Large intestine (tissue), 3 donors: ENCODE measurements around the gene CHST11. TPM values are rescaled to one million over a fixed set of nuclear protein-coding genes. Genes with fewer than 3 reads are reported as not detected.

Source experiments
- DNase-seq, 2 donors: peaks; one replicate each; pipeline versions ENCODE4 v3.0.0 to v3.0.0-alpha.2; 2013
- H3K27ac ChIP-seq: one replicate; pipeline ENCODE4 v1.5.1; 2013; ENCODE audit warnings: low read length
- H3K27me3 ChIP-seq: 2 replicates; pipeline ENCODE4 v1.6.1; 2013; ENCODE audit warnings: low read length; ENCODE audit not compliant: control insufficient read depth, insufficient read depth
- H3K36me3 ChIP-seq: 2 replicates; pipeline ENCODE4 v1.6.1; 2013; ENCODE audit warnings: low read length; ENCODE audit not compliant: control insufficient read depth, insufficient read depth
- H3K4me1 ChIP-seq: one replicate; pipeline ENCODE4 v1.6.1; 2013; ENCODE audit warnings: low read length; ENCODE audit not compliant: control insufficient read depth, insufficient read depth
- H3K4me3 ChIP-seq: one replicate; pipeline ENCODE4 v1.5.1; 2013; ENCODE audit warnings: low read length
- H3K9me3 ChIP-seq: one replicate; pipeline ENCODE4 v1.6.1; 2013; ENCODE audit warnings: mild to moderate bottlenecking, low read depth, low read length, moderate library complexity; ENCODE audit not compliant: control insufficient read depth
- WGBS: methylation state at CpG from one replicate; pipeline ENCODE4 v1.1.5; 2013; ENCODE audit warnings: low lambda C conversion rate; ENCODE audit not compliant: insufficient coverage; 5-methylcytosine and 5-hydroxymethylcytosine counted together
- polyA plus RNA-seq: library from polyadenylated mRNA; unstranded; fragments of 120-200 nt; gene quantifications from one replicate; pipeline ENCODE4 v1.2.1, GENCODE V29; 2013

Gene CHST11
- polyA plus RNA-seq, 1 donor = 5.9 TPM

DNA sequence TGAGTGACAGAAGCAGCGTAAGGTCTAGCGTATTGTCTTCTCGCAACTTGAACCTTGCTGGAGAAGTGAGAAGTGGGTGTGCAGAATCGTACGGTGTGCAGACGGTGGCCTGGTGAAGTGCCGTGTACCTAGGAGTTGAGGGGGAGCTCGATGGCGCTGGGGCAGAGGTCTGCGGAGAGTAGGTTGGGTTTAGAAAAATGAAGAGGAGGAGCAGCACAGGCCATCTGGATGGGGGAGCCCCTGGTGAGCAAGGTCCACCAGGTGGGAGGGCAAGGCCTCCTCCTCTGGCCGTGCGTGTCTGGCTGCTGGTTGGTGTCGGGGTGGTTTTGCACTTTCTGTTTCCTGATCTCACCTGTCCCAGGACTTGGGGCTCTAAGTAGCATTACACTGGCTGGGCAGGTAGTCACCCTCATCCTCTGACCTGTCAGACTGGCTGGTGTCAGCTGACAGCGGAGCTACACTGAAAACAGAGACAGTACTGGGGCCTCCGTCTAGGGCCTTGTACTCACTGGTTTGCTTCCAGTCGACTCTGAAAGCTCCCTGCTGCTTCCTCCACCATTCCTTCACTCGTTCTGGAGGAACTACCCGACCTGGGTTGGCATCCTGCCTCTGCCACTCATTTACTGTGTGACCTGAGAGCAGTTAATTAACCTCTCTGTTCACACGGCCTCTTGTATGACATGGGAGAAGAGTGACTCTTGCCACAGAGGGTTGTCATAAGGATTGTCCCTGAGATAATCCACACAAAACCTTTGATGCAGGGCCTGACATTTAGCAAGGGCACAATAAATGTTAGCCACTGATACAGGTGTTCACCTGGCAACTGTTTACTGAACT, 273.1 kb downstream of the CHST11 start:
- H3K4me3 ChIP-seq = no peak overlapping the region
- WGBS = no CpG with 5 or more reads among the region's 19 CpGs
- no peaks in the 10 kb centered on the region for H3K9me3 ChIP-seq
- no peaks in the 10 kb centered on the region for H3K27me3 ChIP-seq
- no peaks in the 10 kb centered on the region for H3K4me1 ChIP-seq
- no peak overlapping the region for H3K27ac ChIP-seq
- no peak for DNase-seq
- no peaks in the 10 kb centered on the region for H3K36me3 ChIP-seq

DNA sequence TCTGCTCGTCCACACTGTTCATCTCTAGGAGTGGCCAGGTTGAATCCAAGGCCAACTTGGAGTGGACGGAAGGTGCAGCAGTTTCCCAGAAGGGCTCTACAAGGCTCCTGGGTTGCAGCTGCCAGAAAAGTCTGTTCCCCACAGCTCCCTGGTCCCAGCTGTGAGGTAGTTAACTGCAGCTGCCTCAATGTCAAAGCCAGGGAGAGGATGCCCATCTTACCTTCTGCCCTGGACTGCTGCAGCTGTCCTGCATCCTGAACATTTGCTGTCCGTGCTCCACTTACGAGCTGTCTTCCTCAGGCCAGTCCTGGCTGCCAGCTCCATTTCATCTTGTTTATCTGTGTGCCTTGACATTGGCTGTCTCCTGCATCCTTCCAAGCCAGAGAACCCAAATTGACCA, 274.0 kb downstream of the CHST11 start:
- Histone ChIP-seq H3K27ac (no peak overlapping the region), H3K36me3 (no peaks in the 10 kb centered on the region), H3K4me1 (no peaks in the 10 kb centered on the region), H3K4me3 (no peak overlapping the region), H3K27me3 (no peaks in the 10 kb centered on the region), H3K9me3 (no peaks in the 10 kb centered on the region)
- no CpG with 5 or more reads among the region's 4 CpGs for WGBS
- DNase-seq = no peak

DNA sequence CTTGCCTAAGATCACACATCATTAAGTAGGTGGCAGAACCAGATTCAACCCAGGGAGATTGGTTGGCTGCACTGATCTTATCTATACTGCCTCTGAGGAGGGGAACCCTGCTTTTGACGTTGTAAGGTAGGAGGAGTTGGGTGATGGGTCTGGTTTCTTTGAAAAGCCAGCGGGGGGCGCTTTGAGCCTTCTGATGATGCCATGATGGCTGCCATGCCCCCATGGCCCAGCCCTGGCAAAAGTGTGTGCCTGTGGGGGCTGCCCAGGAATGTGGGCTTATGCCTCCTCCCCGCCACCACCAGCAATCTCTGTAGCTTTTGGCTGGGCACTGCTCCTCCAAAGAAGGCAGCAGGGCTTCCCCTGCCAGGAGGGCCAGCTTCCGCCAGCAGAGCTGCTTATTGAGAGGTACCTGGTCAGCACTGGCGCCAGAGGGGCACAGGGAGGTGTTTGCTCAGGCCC, 277.0 kb downstream of the CHST11 start:
- H3K27ac ChIP-seq = no peak overlapping the region
- H3K9me3 ChIP-seq = no peaks in the 10 kb centered on the region
- no peaks in the 10 kb centered on the region for H3K36me3 ChIP-seq
- no peaks in the 10 kb centered on the region for H3K27me3 ChIP-seq
- DNase-seq = no peak
- no peaks in the 10 kb centered on the region for H3K4me1 ChIP-seq
- WGBS = no CpG with 5 or more reads among the region's 6 CpGs
- no peak overlapping the region for H3K4me3 ChIP-seq

DNA sequence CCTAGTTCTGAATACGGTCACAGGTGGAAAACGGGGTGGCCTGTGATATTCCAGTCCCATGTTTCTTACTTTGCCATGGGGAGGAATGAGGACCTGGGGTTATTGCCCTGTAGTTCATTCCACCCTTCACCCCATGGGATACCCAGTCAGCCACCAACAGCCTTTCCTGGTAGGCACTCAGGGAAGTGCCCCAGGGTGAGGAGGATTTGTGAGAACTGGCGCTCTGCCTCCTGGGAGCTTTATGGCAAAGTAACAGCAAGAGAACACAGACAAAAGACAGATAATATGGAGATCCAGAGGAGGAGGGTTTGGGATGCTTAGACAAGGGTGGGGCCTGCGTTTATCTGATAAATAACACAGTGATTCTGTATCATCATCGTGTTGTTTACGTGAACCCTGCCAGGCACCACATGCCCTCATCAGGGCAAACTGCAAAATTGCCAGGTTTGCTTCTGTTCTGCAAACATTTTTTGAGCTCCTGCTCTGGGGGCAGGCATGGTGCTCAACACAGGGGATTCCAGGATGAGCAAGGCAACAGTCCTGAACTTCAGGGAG, 277.9 kb downstream of the CHST11 start:
- Histone ChIP-seq H3K27ac (no peak overlapping the region), H3K27me3 (no peaks in the 10 kb centered on the region), H3K4me3 (no peak overlapping the region), H3K36me3 (no peaks in the 10 kb centered on the region), H3K4me1 (no peaks in the 10 kb centered on the region), H3K9me3 (no peaks in the 10 kb centered on the region)
- no CpG with 5 or more reads among the region's 6 CpGs for WGBS
- DNase-seq = no peak

DNA sequence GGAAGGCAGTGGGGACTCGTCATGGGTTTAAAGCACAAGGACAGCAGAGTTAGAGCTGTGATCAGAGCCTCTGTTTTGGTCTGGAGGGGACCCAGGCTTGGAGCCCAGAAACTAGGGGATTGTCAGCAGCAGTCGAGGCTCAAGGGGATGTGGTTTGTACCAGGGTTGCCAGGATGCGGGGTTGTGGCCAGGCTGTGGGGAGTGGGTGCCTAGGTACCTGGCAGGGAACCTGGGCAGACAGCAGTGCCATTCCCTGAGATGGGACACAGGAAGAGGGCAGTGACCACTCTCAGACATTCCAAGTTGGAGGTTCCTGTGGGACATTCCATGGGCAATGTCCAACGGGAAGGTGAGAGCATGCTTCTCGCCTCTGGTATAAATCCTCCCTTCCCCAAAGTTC, 279.1 kb downstream of the CHST11 start:
- no CpG with 5 or more reads among the region's 5 CpGs for WGBS
- Histone ChIP-seq H3K27ac (no peak overlapping the region), H3K27me3 (no peaks in the 10 kb centered on the region)

DNA sequence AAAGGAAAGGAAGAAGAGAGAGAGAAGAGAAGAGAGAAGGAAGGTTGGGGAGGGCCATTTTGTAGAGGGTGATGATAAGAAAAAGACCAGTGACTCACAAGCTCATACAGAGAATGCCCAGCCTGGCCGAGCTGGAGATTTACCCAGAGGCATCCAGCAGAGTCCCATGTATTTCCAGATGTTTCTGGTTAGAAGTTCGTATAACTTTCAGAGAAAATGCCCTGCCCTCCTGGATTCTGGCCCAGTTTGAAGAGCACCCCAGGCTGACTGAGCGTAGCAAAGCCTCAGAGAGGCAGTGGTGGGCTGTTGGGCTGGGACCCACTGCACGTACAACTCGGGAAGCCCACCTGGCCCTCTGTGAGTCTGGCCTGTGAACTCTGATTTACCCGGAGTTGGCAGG, 279.6 kb downstream of the CHST11 start:
- H3K27me3 ChIP-seq = no peaks in the 10 kb centered on the region
- H3K27ac ChIP-seq = no peak overlapping the region
- no CpG with 5 or more reads among the region's 6 CpGs for WGBS
- H3K36me3 ChIP-seq = no peaks in the 10 kb centered on the region
- H3K4me3 ChIP-seq = no peak overlapping the region
- no peaks in the 10 kb centered on the region for H3K9me3 ChIP-seq
- no peaks in the 10 kb centered on the region for H3K4me1 ChIP-seq
- no peak for DNase-seq

More for the DNA sequence above, 279.1 kb downstream of the CHST11 start:
- H3K4me3 ChIP-seq = no peak overlapping the region
- H3K4me1 ChIP-seq = no peaks in the 10 kb centered on the region
- no peak for DNase-seq
- no peaks in the 10 kb centered on the region for H3K36me3 ChIP-seq
- no peaks in the 10 kb centered on the region for H3K9me3 ChIP-seq

DNA sequence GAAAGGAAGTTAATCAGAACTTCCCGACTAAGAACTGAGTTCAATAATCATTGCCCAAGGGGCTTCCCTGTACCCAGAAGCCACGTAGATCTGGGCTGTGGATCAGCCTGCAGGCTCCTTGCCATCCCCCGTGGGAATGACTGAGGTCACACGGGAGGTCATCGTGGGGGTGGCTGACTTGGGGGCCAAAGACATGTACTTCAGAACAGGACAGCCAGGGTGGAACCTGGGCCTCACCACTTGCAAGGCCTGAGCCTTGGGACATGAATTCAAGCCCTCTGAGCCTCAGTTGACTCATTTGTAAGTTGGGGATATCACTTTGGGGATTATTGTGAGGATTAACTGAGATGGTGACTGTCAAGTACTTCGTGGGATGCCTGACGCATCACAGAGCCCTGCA, 280.4 kb downstream of the CHST11 start:
- Histone ChIP-seq H3K36me3 (no peaks in the 10 kb centered on the region), H3K4me3 (no peak overlapping the region), H3K27ac (no peak overlapping the region), H3K9me3 (no peaks in the 10 kb centered on the region), H3K4me1 (no peaks in the 10 kb centered on the region), H3K27me3 (no peaks in the 10 kb centered on the region)
- DNase-seq = no peak
- WGBS = 80% methylated on average over 1 of the region's 7 CpGs

DNA sequence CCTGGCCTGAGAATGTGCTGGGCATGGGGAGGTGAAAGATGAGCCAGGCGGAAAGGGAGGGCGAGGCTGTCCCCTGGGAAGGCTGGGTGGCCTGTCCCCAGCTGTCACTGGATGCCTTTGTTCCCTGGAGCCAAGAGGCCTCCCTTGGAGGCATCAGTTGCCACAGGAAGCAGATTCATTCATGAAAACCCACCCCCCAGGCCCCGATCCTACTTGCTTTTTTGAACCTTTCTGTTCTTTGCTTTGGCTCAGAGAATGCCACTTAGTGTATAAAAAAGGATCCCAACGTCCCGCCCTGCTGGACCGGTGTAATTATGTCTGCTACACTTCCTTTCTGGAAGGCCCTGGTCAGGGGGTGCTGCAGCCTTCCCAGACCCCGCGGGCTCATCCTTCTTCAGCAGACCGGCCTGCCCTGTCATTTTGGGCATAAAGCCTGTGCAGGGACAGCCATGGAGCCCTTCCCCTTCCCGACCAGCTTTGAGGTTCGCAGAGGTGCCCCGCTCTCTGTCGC, 281.1 kb downstream of the CHST11 start:
- no peak for DNase-seq
- no peaks in the 10 kb centered on the region for H3K27me3 ChIP-seq
- no peaks in the 10 kb centered on the region for H3K4me1 ChIP-seq
- H3K9me3 ChIP-seq = no peaks in the 10 kb centered on the region
- H3K27ac ChIP-seq = no peak overlapping the region
- H3K4me3 ChIP-seq = no peak overlapping the region
- H3K36me3 ChIP-seq = no peaks in the 10 kb centered on the region
- 80% methylated on average over 1 of the region's 13 CpGs for WGBS

DNA sequence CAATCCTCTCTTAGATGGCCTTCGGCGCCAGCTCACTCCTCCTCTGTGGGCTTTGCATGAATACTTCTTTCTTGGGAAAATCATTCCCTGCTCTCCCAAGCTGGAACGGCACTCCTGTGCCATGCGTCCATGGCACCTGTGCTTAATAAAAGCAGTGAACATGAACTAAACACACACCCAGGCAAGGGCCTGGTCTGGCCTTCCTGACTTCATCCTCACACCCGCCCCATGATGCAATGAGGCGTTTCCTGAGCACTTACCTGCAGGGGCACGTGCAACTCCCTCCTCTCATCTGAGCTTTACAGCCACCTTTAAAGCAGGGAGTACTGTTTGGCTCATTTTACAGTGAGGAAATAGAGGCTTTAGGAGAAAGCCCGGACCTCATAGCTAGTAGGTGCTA, 281.6 kb downstream of the CHST11 start:
- Histone ChIP-seq H3K27ac (no peak overlapping the region), H3K4me1 (no peaks in the 10 kb centered on the region), H3K9me3 (no peaks in the 10 kb centered on the region), H3K27me3 (no peaks in the 10 kb centered on the region), H3K4me3 (no peak overlapping the region), H3K36me3 (no peaks in the 10 kb centered on the region)
- DNase-seq = no peak
- WGBS = no CpG with 5 or more reads among the region's 8 CpGs

DNA sequence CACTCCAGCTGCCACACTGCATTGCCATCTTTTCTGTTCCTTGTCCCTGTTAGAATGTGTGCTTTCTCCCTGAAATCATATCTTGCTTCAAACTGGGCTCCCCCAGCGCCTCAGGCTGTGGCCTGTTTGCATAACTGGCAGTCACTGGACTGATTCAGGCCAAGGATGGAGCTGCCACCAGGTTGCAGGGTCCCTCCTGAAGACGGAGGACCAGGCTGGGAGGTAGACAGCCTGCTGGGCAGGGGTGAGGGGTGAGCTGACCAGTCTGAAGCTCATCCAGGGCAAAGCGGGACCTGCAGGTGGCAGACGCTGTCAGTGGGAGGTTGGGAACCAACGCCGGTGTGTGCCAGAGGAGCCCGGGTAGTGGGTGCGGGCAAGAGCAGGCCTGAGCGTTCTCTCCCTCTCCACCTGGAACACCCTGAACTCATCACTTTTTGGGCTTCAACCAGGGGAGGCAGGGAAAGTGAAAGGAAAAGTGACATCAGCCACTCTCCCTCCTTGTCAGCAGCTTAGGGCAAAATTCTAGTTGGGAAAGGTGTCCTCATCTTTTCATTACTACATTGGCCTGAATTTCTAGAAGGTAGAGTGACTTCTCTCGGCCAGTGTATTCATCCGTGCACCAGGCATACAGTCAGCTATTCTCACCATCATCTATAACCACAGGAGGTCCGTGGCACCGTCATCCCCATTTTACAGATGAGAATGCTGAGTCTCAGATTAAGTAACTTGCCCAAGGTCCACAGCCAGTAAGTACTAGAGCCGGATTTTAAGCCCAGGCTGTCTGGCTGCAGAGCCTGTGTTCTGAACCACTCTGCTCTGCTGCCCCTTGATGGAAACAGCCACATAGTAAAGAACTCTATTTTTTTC, 282.3 kb downstream of the CHST11 start:
- no peaks in the 10 kb centered on the region for H3K4me1 ChIP-seq
- H3K36me3 ChIP-seq = no peaks in the 10 kb centered on the region
- no peaks in the 10 kb centered on the region for H3K9me3 ChIP-seq
- no peaks in the 10 kb centered on the region for H3K27me3 ChIP-seq
- H3K4me3 ChIP-seq = no peak overlapping the region
- H3K27ac ChIP-seq = no peak overlapping the region
- no peak for DNase-seq
- 80% methylated on average over 1 of the region's 14 CpGs for WGBS
